Measurements from ENCODE around the gene TACR2. TPM values are rescaled to one million over a fixed set of nuclear protein-coding genes. Genes with fewer than 3 reads are reported as not detected.

TACR2 gene
- total RNA-seq, 1 experiment from 2014 or later, result 0.57 TPM

- Mint-ChIP-seq H3K4me1 (ENCODE audit: low read depth, unreplicated experiment) (peaks cover 53% of the 10 kb centered on the region), H3K36me3 (ENCODE audit: insufficient read depth, unreplicated experiment) (peaks cover 34% of the 10 kb centered on the region), H3K27me3 (ENCODE audit: insufficient read depth, unreplicated experiment) (no peaks in the 10 kb centered on the region), H3K9me3 (ENCODE audit: unreplicated experiment) (peaks cover 7% of the 10 kb centered on the region), H3K27ac (ENCODE audit: unreplicated experiment) (peak overlapping the region; percentile 71), H3K4me3 (ENCODE audit: unreplicated experiment) (peak overlapping the region; percentile 17)
- no peak overlapping the region for H3K4me3 ChIP-seq (ENCODE audit: low read depth, low read length)
- no TSS peak for BruUV-seq (replicated peaks)
- no peaks in the 10 kb centered on the region for H3K9me3 ChIP-seq
- peak; percentile 70 to 72 for TF ChIP-seq CTCF (IDR thresholded peaks at IDR 0.05; ENCODE audit: insufficient read depth in 1 of 2, low read depth in 1 of 2, low read length in 1 of 2, severe bottlenecking in 1 of 2, unreplicated experiment in 1 of 2)
- DNase-seq, result peak; percentile 82 to 86
- CTCF ChIA-PET, result interaction anchor here (0.5 to 3.9 kb wide), 14 partner anchors 9 to 263 kb away, joined by 3 to 38 read pairs (median 4); no protein-coding TSS in a partner anchor
- H3K36me3 ChIP-seq (ENCODE audit: control insufficient read depth, insufficient read depth, low read length), result no peaks in the 10 kb centered on the region
- intact Hi-C loops (cut with micrococcal nuclease; ENCODE audit: unreplicated experiment), result loop anchor here (5.0 kb wide), 1 partner anchor 57 kb away; no protein-coding TSS in a partner anchor
- POLR2A ChIA-PET, result interaction anchor here (1.1 to 1.7 kb wide), 2 partner anchors 12 to 41 kb away, joined by 4 to 7 read pairs; no protein-coding TSS in a partner anchor
- no peaks in the 10 kb centered on the region for H3K27me3 ChIP-seq (replicated peaks; ENCODE audit: control insufficient read depth, insufficient read depth, low read length)
- peaks cover 58% of the 10 kb centered on the region for H3K4me1 ChIP-seq
These were observed 33.1 kb upstream of the TACR2 start for GRCh38 chr10:69449841-69450240.

- Mint-ChIP-seq H3K4me1 (ENCODE audit: low read depth, unreplicated experiment) (peaks cover 41% of the 10 kb centered on the region), H3K27ac (ENCODE audit: unreplicated experiment) (peak overlapping the region; percentile 61), H3K27me3 (ENCODE audit: insufficient read depth, unreplicated experiment) (no peaks in the 10 kb centered on the region), H3K36me3 (ENCODE audit: insufficient read depth, unreplicated experiment) (peaks cover 32% of the 10 kb centered on the region), H3K9me3 (ENCODE audit: unreplicated experiment) (peaks cover 9% of the 10 kb centered on the region), H3K4me3 (ENCODE audit: unreplicated experiment) (peak overlapping the region; percentile 37)
- DNase-seq, result peak; percentile 78 to 84
- H3K36me3 ChIP-seq (ENCODE audit: control insufficient read depth, insufficient read depth, low read length), result no peaks in the 10 kb centered on the region
- ChIA-PET CTCF (interaction anchor here (0.8 to 3.5 kb wide), 9 partner anchors 8 to 69 kb away, joined by 3 to 24 read pairs (median 5); no protein-coding TSS in a partner anchor), POLR2A (interaction anchor here (0.6 to 1.0 kb wide), 6 partner anchors 8 to 700 kb away, joined by 3 to 15 read pairs (median 3); partner anchors contain the start of gene TYSND1)
- H3K4me3 ChIP-seq (ENCODE audit: low read depth, low read length), result no peak overlapping the region
- no peaks in the 10 kb centered on the region for H3K27me3 ChIP-seq (replicated peaks; ENCODE audit: control insufficient read depth, insufficient read depth, low read length)
- peaks cover 53% of the 10 kb centered on the region for H3K4me1 ChIP-seq
- no peak for TF ChIP-seq CTCF (IDR thresholded peaks at IDR 0.05; ENCODE audit: insufficient read depth in 1 of 2, low read depth in 1 of 2, low read length in 1 of 2, severe bottlenecking in 1 of 2, unreplicated experiment in 1 of 2)
- peaks cover 5% of the 10 kb centered on the region for H3K9me3 ChIP-seq
- BruUV-seq (replicated peaks), result no TSS peak
- intact Hi-C loops (cut with micrococcal nuclease; ENCODE audit: unreplicated experiment), result loop anchor here (1.0 to 5.0 kb wide), 2 partner anchors 8 to 61 kb away; no protein-coding TSS in a partner anchor
These were observed 30.0 kb upstream of the TACR2 start for GRCh38 chr10:69446650-69447151.

- H3K27me3 Mint-ChIP-seq (ENCODE audit: insufficient read depth, unreplicated experiment), result no peaks in the 10 kb centered on the region
- Histone ChIP-seq H3K4me3 (ENCODE audit: low read depth, low read length) (no peak overlapping the region), H3K27me3 (replicated peaks; ENCODE audit: control insufficient read depth, insufficient read depth, low read length) (no peaks in the 10 kb centered on the region), H3K9me3 (peaks cover 5% of the 10 kb centered on the region), H3K36me3 (ENCODE audit: control insufficient read depth, insufficient read depth, low read length) (no peaks in the 10 kb centered on the region), H3K4me1 (peaks cover 53% of the 10 kb centered on the region)
- no peak for DNase-seq
- peaks cover 41% of the 10 kb centered on the region for H3K4me1 Mint-ChIP-seq (ENCODE audit: low read depth, unreplicated experiment)
- intact Hi-C loops (cut with micrococcal nuclease; ENCODE audit: unreplicated experiment), result loop anchor here (1.0 to 5.0 kb wide), 2 partner anchors 8 to 61 kb away; no protein-coding TSS in a partner anchor
- TF ChIP-seq CTCF (IDR thresholded peaks at IDR 0.05; ENCODE audit: insufficient read depth in 1 of 2, low read depth in 1 of 2, low read length in 1 of 2, severe bottlenecking in 1 of 2, unreplicated experiment in 1 of 2), result no peak
- peak overlapping the region; percentile 37 for H3K4me3 Mint-ChIP-seq (ENCODE audit: unreplicated experiment)
- POLR2A ChIA-PET, result interaction anchor here (0.6 to 1.0 kb wide), 5 partner anchors 20 to 700 kb away, joined by 3 to 15 read pairs (median 3); partner anchors contain the start of gene TYSND1
- no TSS peak for BruUV-seq (replicated peaks)
- H3K36me3 Mint-ChIP-seq (ENCODE audit: insufficient read depth, unreplicated experiment), result peaks cover 28% of the 10 kb centered on the region
- peak overlapping the region; percentile 61 for H3K27ac Mint-ChIP-seq (ENCODE audit: unreplicated experiment)
- CTCF ChIA-PET, result interaction anchor here (0.7 to 3.5 kb wide), 7 partner anchors 8 to 352 kb away, joined by 3 to 24 read pairs (median 6); no protein-coding TSS in a partner anchor
- H3K9me3 Mint-ChIP-seq (ENCODE audit: unreplicated experiment), result peaks cover 9% of the 10 kb centered on the region
These were observed 29.5 kb upstream of the TACR2 start for GRCh38 chr10:69446229-69446628.
